CD14-positive monocyte (primary cell): Measurements from ENCODE around the gene PDZD8. TPM values are rescaled to one million over a fixed set of nuclear protein-coding genes. Genes with fewer than 3 reads are reported as not detected.

Experiments used
- DNase-seq, 3 donors: peaks; one replicate each; pipeline ENCODE4 v3.0.0-alpha.2; 2011 to 2022
- H2AFZ ChIP-seq: 2 replicates; pipeline ENCODE4 v1.6.0; 2012; ENCODE audit warnings: mild to moderate bottlenecking, low read depth, low read length, inconsistent platforms; ENCODE audit not compliant: insufficient read depth, poor library complexity, severe bottlenecking
- H3K27ac ChIP-seq, 2 donors: 1 replicate in 1 of 2; 2 replicates in 1 of 2; pipeline ENCODE4 v1.5.1; 2012 to 2013; ENCODE audit warnings: low read length in 2 of 2, control low read depth in 1 of 2, inconsistent platforms in 1 of 2, low read depth in 1 of 2, mild to moderate bottlenecking in 1 of 2
- H3K27me3 ChIP-seq, 2 donors: one replicate each; pipeline versions ENCODE4 v1.6.0 to v1.6.1; 2011 to 2013; ENCODE audit warnings: low read length in 2 of 2; ENCODE audit not compliant: control insufficient read depth in 2 of 2, insufficient read depth in 2 of 2
- H3K36me3 ChIP-seq, 2 donors: replicated peaks in 1 of 2; 1 replicate in 1 of 2; 2 replicates in 1 of 2; pipeline versions ENCODE4 v1.5.1 to v1.6.1; 2012 to 2013; ENCODE audit warnings: low read length in 2 of 2, control low read depth in 1 of 2, inconsistent platforms in 1 of 2, mild to moderate bottlenecking in 1 of 2; ENCODE audit not compliant: insufficient read depth in 2 of 2, control insufficient read depth in 1 of 2
- H3K4me1 ChIP-seq, 2 donors: 1 replicate in 1 of 2; 2 replicates in 1 of 2; pipeline versions ENCODE4 v1.5.1 to v1.6.1; 2012 to 2013; ENCODE audit warnings: low read length in 2 of 2, control low read depth in 1 of 2, inconsistent platforms in 1 of 2, mild to moderate bottlenecking in 1 of 2, moderate library complexity in 1 of 2; ENCODE audit not compliant: insufficient read depth in 2 of 2, control insufficient read depth in 1 of 2
- H3K4me2 ChIP-seq: replicated peaks from 2 replicates; pipeline ENCODE3; 2012; ENCODE audit warnings: low read length, moderate library complexity, mild to moderate bottlenecking; ENCODE audit not compliant: poor library complexity, severe bottlenecking; ENCODE audit errors: extremely low read depth
- H3K4me3 ChIP-seq, 3 experiments: fragments of 200-600 bp in 1 of 3; sonication (generic) in 1 of 3; replicated peaks in 1 of 3; 1 replicate in 2 of 3; 2 replicates in 1 of 3; pipeline ENCODE4 v1.5.1; 2011 to 2013; ENCODE audit warnings: low read length in 3 of 3, mild to moderate bottlenecking in 3 of 3, control low read depth in 2 of 3, low read depth in 2 of 3, inconsistent platforms in 1 of 3, moderate library complexity in 1 of 3
- H3K79me2 ChIP-seq: 2 replicates; pipeline ENCODE4 v1.6.0; 2012; ENCODE audit warnings: mild to moderate bottlenecking, control low read depth, inconsistent platforms, low read length, moderate library complexity; ENCODE audit not compliant: insufficient read depth
- H3K9ac ChIP-seq: 2 replicates; pipeline ENCODE4 v1.6.0; 2017; ENCODE audit warnings: low read length, mild to moderate bottlenecking; ENCODE audit not compliant: insufficient read depth, poor library complexity, severe bottlenecking
- H3K9me3 ChIP-seq, 2 donors: replicated peaks in 1 of 2; 1 replicate in 1 of 2; 2 replicates in 1 of 2; pipeline versions ENCODE4 v1.5.1 to v1.6.1; 2012 to 2013; ENCODE audit warnings: low read length in 2 of 2, control low read depth in 1 of 2; ENCODE audit not compliant: control insufficient read depth in 1 of 2, insufficient read depth in 1 of 2
- H4K20me1 ChIP-seq: 2 replicates; pipeline ENCODE4 v1.6.0; 2012; ENCODE audit warnings: mild to moderate bottlenecking, low read length, control low read depth, moderate library complexity; ENCODE audit not compliant: insufficient read depth
- H3K27ac Mint-ChIP-seq, 7 donors: one replicate each; pipeline ENCODE4 v1.8.0; 2020; ENCODE audit warnings: mild to moderate bottlenecking in 7 of 7, mixed read lengths in 7 of 7, moderate library complexity in 6 of 7, inconsistent platforms in 2 of 7
- H3K27me3 Mint-ChIP-seq, 3 donors: one replicate each; pipeline ENCODE4 v1.8.0; 2021 to 2022; ENCODE audit warnings: low read depth in 3 of 3, mild to moderate bottlenecking in 3 of 3, mixed read lengths in 3 of 3, moderate library complexity in 3 of 3, inconsistent platforms in 1 of 3
- H3K36me3 Mint-ChIP-seq, 2 donors: one replicate each; pipeline ENCODE4 v1.8.0; 2020; ENCODE audit warnings: mixed read lengths in 2 of 2, inconsistent platforms in 1 of 2, mild to moderate bottlenecking in 1 of 2
- H3K4me1 Mint-ChIP-seq: one replicate; pipeline ENCODE4 v1.8.0; 2020; ENCODE audit warnings: mild to moderate bottlenecking, mixed read lengths
- H3K4me3 Mint-ChIP-seq, 2 donors: one replicate each; pipeline ENCODE4 v1.8.0; 2020; ENCODE audit warnings: mild to moderate bottlenecking in 2 of 2, mixed read lengths in 2 of 2, moderate library complexity in 1 of 2
- H3K9me3 Mint-ChIP-seq, 7 donors: one replicate each; pipeline ENCODE4 v1.8.0; 2020 to 2022; ENCODE audit warnings: mixed read lengths in 7 of 7, mild to moderate bottlenecking in 6 of 7, moderate library complexity in 6 of 7, inconsistent platforms in 2 of 7
- WGBS: methylation state at CpG from one replicate; pipeline ENCODE4 v1.1.5; 2013; ENCODE audit warnings: missing lambda C conversion rate; ENCODE audit not compliant: insufficient coverage; 5-methylcytosine and 5-hydroxymethylcytosine counted together
- intact Hi-C, 2 donors: fragments of 100-400 bp; cut with micrococcal nuclease; formaldehyde crosslinking; loops; one replicate each; pipeline versions ENCODE4 v1.15.0 to v1.15.1; 2023
- polyA plus RNA-seq, 3 donors: library from polyadenylated mRNA; depleted of rRNA in 1 of 3; unstranded in 2 of 3; stranded (reverse) in 1 of 3; fragments of 300-500 nt in 2 of 3; fragments of >200 nt in 1 of 3; fragmentation: Illumina TruSeq in 2 of 3; gene quantifications; 1 replicate in 2 of 3; 2 replicates in 1 of 3; pipeline ENCODE4 v1.2.3, GENCODE V29; 2012 to 2021
- TF ChIP-seq, protein P1 (sequence below): fragments of 200-600 bp; IDR thresholded peaks from one replicate; pipeline ENCODE4 v1.8.0; 2022; ENCODE audit warnings: antibody characterized with exemption, mild to moderate bottlenecking

The PDZD8 gene
- polyA plus RNA-seq, 3 donors = 4.6 to 104 (median 9.0) TPM

DNA sequence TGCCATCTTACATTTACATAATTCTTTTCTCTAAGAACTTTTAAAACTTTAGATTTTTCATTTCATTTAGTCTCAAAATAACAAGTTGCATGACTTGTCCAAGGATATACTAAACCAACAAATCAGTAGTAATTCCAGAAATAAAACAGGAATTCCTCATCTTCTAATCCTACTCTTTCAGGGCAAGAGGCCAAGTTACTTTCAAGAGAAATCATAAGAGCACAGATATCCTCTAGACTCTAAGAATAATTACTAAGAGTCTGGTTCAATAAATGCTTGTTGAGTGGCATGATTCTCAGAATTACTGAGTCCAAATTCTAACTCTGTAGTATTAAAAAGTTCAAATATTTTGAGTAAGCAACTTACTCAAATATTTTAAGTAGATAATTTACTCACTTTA, 12.9 kb downstream of the PDZD8 start:
- TF ChIP-seq, protein P1, sequence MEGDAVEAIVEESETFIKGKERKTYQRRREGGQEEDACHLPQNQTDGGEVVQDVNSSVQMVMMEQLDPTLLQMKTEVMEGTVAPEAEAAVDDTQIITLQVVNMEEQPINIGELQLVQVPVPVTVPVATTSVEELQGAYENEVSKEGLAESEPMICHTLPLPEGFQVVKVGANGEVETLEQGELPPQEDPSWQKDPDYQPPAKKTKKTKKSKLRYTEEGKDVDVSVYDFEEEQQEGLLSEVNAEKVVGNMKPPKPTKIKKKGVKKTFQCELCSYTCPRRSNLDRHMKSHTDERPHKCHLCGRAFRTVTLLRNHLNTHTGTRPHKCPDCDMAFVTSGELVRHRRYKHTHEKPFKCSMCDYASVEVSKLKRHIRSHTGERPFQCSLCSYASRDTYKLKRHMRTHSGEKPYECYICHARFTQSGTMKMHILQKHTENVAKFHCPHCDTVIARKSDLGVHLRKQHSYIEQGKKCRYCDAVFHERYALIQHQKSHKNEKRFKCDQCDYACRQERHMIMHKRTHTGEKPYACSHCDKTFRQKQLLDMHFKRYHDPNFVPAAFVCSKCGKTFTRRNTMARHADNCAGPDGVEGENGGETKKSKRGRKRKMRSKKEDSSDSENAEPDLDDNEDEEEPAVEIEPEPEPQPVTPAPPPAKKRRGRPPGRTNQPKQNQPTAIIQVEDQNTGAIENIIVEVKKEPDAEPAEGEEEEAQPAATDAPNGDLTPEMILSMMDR = no peak
- peaks cover 0 to 2% (median 0%) of the 10 kb centered on the region in 3 donors for H3K27me3 Mint-ChIP-seq
- intact Hi-C loops = no loop called here
- H3K36me3 Mint-ChIP-seq = peaks cover 0 to 2% of the 10 kb centered on the region in 2 donors
- Histone ChIP-seq H3K27ac (no peak overlapping the region), H3K79me2 (peaks cover 100% of the 10 kb centered on the region), H3K27me3 (no peaks in the 10 kb centered on the region), H3K9ac (no peak overlapping the region), H3K4me2 (no peak overlapping the region), H3K9me3 (no peaks in the 10 kb centered on the region), H2AFZ (no peak overlapping the region), H3K4me1 (peaks cover 9 to 19% of the 10 kb centered on the region in 2 donors), H3K36me3 (no peaks in the 10 kb centered on the region), H3K4me3 (no peak overlapping the region), H4K20me1 (peaks cover 96% of the 10 kb centered on the region)
- H3K27ac Mint-ChIP-seq = no peak overlapping the region
- H3K4me1 Mint-ChIP-seq = peaks cover 47% of the 10 kb centered on the region
- no peak overlapping the region for H3K4me3 Mint-ChIP-seq
- H3K9me3 Mint-ChIP-seq = no peaks in the 10 kb centered on the region
- DNase-seq = no peak

DNA sequence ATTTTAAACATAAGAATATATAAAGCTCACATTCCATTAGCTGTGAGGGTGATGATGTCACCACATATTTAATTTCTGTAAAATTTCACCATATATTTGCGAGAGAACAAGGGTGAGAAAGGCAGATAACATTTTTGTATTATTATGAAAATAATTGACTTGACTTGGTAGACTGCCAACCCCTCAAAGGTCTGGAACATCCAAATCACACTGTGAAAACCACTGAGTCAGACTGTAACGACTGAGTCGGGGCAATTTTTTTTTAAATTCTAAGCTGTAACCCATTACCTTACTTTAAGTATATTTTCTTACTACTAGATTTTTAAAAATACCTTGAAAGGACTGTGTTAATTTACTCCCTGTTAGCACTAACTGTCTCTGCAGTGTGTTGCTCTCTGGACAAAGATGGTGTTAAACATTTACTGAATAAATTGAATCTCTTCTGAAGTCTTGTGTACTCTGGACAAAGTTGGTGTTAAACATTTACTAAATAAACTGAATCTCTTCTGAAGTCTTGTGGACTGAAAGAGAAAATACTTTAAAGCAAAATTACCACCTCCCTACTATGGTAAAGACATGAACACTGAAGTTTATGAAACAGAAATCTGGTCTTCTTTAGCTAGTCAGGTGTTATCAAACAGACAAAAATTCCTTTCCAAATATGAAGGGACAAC, 14.1 kb downstream of the PDZD8 start:
- intact Hi-C loops = no loop called here
- Mint-ChIP-seq H3K9me3 (no peaks in the 10 kb centered on the region), H3K36me3 (peaks cover 0 to 2% of the 10 kb centered on the region in 2 donors), H3K4me3 (no peak overlapping the region), H3K27me3 (no peaks in the 10 kb centered on the region), H3K27ac (peak overlapping the region in 2 of 7 donors; percentile 7 to 28), H3K4me1 (peaks cover 39% of the 10 kb centered on the region)
- Histone ChIP-seq H3K79me2 (peaks cover 100% of the 10 kb centered on the region), H3K4me3 (no peak overlapping the region), H3K4me2 (no peak overlapping the region), H3K9me3 (no peaks in the 10 kb centered on the region), H3K27me3 (no peaks in the 10 kb centered on the region), H3K4me1 (peaks cover 9 to 19% of the 10 kb centered on the region in 2 donors), H3K27ac (no peak overlapping the region), H3K36me3 (no peaks in the 10 kb centered on the region), H3K9ac (no peak overlapping the region), H2AFZ (no peak overlapping the region), H4K20me1 (peaks cover 84% of the 10 kb centered on the region)
- TF ChIP-seq, protein P1 = no peak
- no peak for DNase-seq
- no CpG with 5 or more reads among the region's 3 CpGs for WGBS
